ENCODE results near the gene CLDN5. TPM values are rescaled to one million over a fixed set of nuclear protein-coding genes. Genes with fewer than 3 reads are reported as not detected.

The CLDN5 gene
- total RNA-seq, 1 experiment from 2014 or later = 0.47 TPM

GRCh38 chr22:19543970-19544708 is 19.9 kb upstream of the CLDN5 start:
- Histone ChIP-seq H3K9ac (ENCODE audit: low read length) (no peak overlapping the region), H3K9me3 (ENCODE audit: low read length) (no peaks in the 10 kb centered on the region), H4K20me1 (ENCODE audit: low read length) (no peaks in the 10 kb centered on the region), H3K4me3 (ENCODE audit: low read length) (no peak overlapping the region), H3K4me2 (ENCODE audit: low read length) (no peak overlapping the region), H2AFZ (ENCODE audit: low read length) (no peak overlapping the region), H3K79me2 (ENCODE audit: low read length) (no peaks in the 10 kb centered on the region), H3K9me2 (replicated peaks; ENCODE audit: low read length) (no peaks in the 10 kb centered on the region), H3K4me1 (ENCODE audit: insufficient read depth, low read length) (no peaks in the 10 kb centered on the region), H3F3A (ENCODE audit: low read length, unreplicated experiment) (no peaks in the 10 kb centered on the region), H3K27ac (ENCODE audit: low read length) (no peak overlapping the region), H3K27me3 (ENCODE audit: low read length) (no peaks in the 10 kb centered on the region), H3K36me3 (ENCODE audit: low read depth, low read length) (no peaks in the 10 kb centered on the region)
- no TSS peak for BruUV-seq (replicated peaks)
- ATAC-seq = no peak
- CTCF ChIA-PET = no interaction called here
- POLR2A ChIA-PET (ENCODE audit: unreplicated experiment) = no interaction called here
- no peak for TF ChIP-seq EZH2phosphoT487 (IDR thresholded peaks at IDR 0.05; ENCODE audit: borderline replicate concordance, low read length)
- no peak for TF ChIP-seq CTCF (conservative IDR thresholded peaks at IDR 0.05; ENCODE audit: low read depth, low read length)
- TF ChIP-seq EZH2 (IDR thresholded peaks at IDR 0.05; ENCODE audit: low read length, unreplicated experiment) = no peak
- intact Hi-C loops (cut with micrococcal nuclease) = no loop called here
- DNase-seq = no peak

- POLR2A ChIA-PET (ENCODE audit: unreplicated experiment) = no interaction called here
Observed at GRCh38 chr22:19540394-19540793, 16.2 kb upstream of the CLDN5 start.

More at GRCh38 chr22:19540394-19540793, 16.2 kb upstream of the CLDN5 start:
- CTCF ChIA-PET = no interaction called here
- Histone ChIP-seq H3K4me3 (ENCODE audit: low read length) (no peak overlapping the region), H2AFZ (ENCODE audit: low read length) (no peak overlapping the region), H3K36me3 (ENCODE audit: low read depth, low read length) (no peaks in the 10 kb centered on the region), H3K27ac (ENCODE audit: low read length) (no peak overlapping the region), H3K79me2 (ENCODE audit: low read length) (no peaks in the 10 kb centered on the region), H3K4me2 (ENCODE audit: low read length) (no peak overlapping the region), H3K27me3 (ENCODE audit: low read length) (no peaks in the 10 kb centered on the region), H3K9me3 (ENCODE audit: low read length) (no peaks in the 10 kb centered on the region), H4K20me1 (ENCODE audit: low read length) (no peaks in the 10 kb centered on the region), H3F3A (ENCODE audit: low read length, unreplicated experiment) (no peaks in the 10 kb centered on the region), H3K9ac (ENCODE audit: low read length) (no peak overlapping the region), H3K9me2 (replicated peaks; ENCODE audit: low read length) (no peaks in the 10 kb centered on the region), H3K4me1 (ENCODE audit: insufficient read depth, low read length) (no peaks in the 10 kb centered on the region)
- no peak for DNase-seq
- intact Hi-C loops (cut with micrococcal nuclease) = no loop called here
- ATAC-seq = no peak
- TF ChIP-seq EZH2phosphoT487 (IDR thresholded peaks at IDR 0.05; ENCODE audit: borderline replicate concordance, low read length) (no peak), EZH2 (IDR thresholded peaks at IDR 0.05; ENCODE audit: low read length, unreplicated experiment) (no peak), CTCF (conservative IDR thresholded peaks at IDR 0.05; ENCODE audit: low read depth, low read length) (no peak)
- no TSS peak for BruUV-seq (replicated peaks)

Measured in PC-3 (cell line).